GM12878 (cell line): ENCODE measurements around the gene P2RX4. TPM values are rescaled to one million over a fixed set of nuclear protein-coding genes. Genes with fewer than 3 reads are reported as not detected.

Experiments
- ATAC-seq: fragments of 200-7000 bp; cut with Tn5 transposase; 3 replicates; pipeline ENCODE4 v1.9.1; 2020; ENCODE audit warnings: mild to moderate bottlenecking, moderate library complexity
- BruUV-seq: library from RNA; stranded (reverse); fragments of 400-500 nt; replicated peaks from 2 replicates; lab custom pipeline; 2021; lab: Mats Ljungman, UMichigan
- CTCF ChIA-PET: fragments of 300-600 bp; sonication (Branson Sonifier 250); formaldehyde crosslinking; extraction: SDS; loops from one replicate; lab custom pipeline; 2021; ENCODE audit warnings: inconsistent platforms; lab: Yijun Ruan, JAX
- POLR2A ChIA-PET: fragments of 350-600 bp; formaldehyde crosslinking; extraction: SDS; loops from one replicate; lab custom pipeline; 2021; ENCODE audit warnings: inconsistent platforms; lab: Charles Lee
- RAD21 ChIA-PET: fragments of 300-600 bp; sonication (Branson Sonifier 250); formaldehyde crosslinking; loops from one replicate; lab custom pipeline; 2023; ENCODE audit warnings: antibody characterized with exemption; ENCODE audit not compliant: unreplicated experiment; lab: Charles Lee
- SMC1A ChIA-PET: fragments of 300-600 bp; sonication (Branson Sonifier 250); formaldehyde crosslinking; loops from one replicate; lab custom pipeline; 2023; ENCODE audit not compliant: unreplicated experiment, uncharacterized antibody; lab: Charles Lee
- DNase-seq: peaks from one replicate; pipeline ENCODE4 v3.0.0-alpha.2; 2011; ENCODE audit warnings: low read depth, low spot score
- FAIRE-seq: peaks from 3 replicates; lab custom pipeline; 2011; peaks lifted over from hg19 to GRCh38; lab: Jason Lieb, UNC
- H2AFZ ChIP-seq: 2 replicates; pipeline ENCODE4 v1.6.0; 2011; ENCODE audit warnings: low read depth, low read length, control low read depth; ENCODE audit not compliant: control insufficient read depth
- H3K27ac ChIP-seq: 2 replicates; pipeline ENCODE4 v1.5.1; 2011; ENCODE audit warnings: control low read depth; ENCODE audit not compliant: control insufficient read depth, insufficient read depth
- H3K27me3 ChIP-seq, 2 experiments: replicated peaks in 1 of 2; 2 replicates each; pipeline versions ENCODE4 v1.6.0 to v1.6.1; 2011; ENCODE audit warnings: low read length in 1 of 2; ENCODE audit not compliant: control insufficient read depth in 2 of 2, insufficient read depth in 2 of 2
- H3K36me3 ChIP-seq, 2 experiments: 2 replicates each; pipeline ENCODE4 v1.5.1; 2011; ENCODE audit warnings: low read length in 1 of 2; ENCODE audit not compliant: control insufficient read depth in 2 of 2, insufficient read depth in 2 of 2
- H3K4me1 ChIP-seq: 2 replicates; pipeline ENCODE4 v1.6.1; 2011; ENCODE audit warnings: mild to moderate bottlenecking, low read length, moderate library complexity, mixed read lengths; ENCODE audit not compliant: control insufficient read depth, insufficient read depth
- H3K4me2 ChIP-seq: 2 replicates; pipeline ENCODE4 v1.6.0; 2011; ENCODE audit warnings: control low read depth; ENCODE audit not compliant: control insufficient read depth, insufficient read depth
- H3K4me3 ChIP-seq: fragments of 200-600 bp; sonication (generic); 2 replicates; pipeline ENCODE4 v1.5.1; 2016
- H3K79me2 ChIP-seq: 2 replicates; pipeline ENCODE4 v1.6.0; 2011; ENCODE audit warnings: low read length; ENCODE audit not compliant: control insufficient read depth, insufficient read depth
- H3K9ac ChIP-seq: 2 replicates; pipeline ENCODE4 v1.8.0; 2011; ENCODE audit warnings: low read length, control low read depth, mixed read lengths; ENCODE audit not compliant: control insufficient read depth, insufficient read depth
- H3K9me3 ChIP-seq: replicated peaks from 3 replicates; pipeline ENCODE4 v1.5.1; 2011; ENCODE audit warnings: mild to moderate bottlenecking, low read length; ENCODE audit not compliant: control insufficient read depth, insufficient read depth
- H4K20me1 ChIP-seq: 2 replicates; pipeline ENCODE4 v1.6.0; 2011; ENCODE audit not compliant: control insufficient read depth, insufficient read depth
- BCL11A ChIP-seq: IDR thresholded peaks from 2 replicates; pipeline ENCODE4 v1.6.1; 2011; ENCODE audit warnings: low read depth, low read length
- BMI1 ChIP-seq: fragments of 450-650 bp; IDR thresholded peaks from 2 replicates; pipeline ENCODE4 v1.6.1; 2016; ENCODE audit warnings: mild to moderate bottlenecking, moderate library complexity, borderline replicate concordance
- EGR1 ChIP-seq, 2 experiments: IDR thresholded peaks; 1 replicate in 1 of 2; 2 replicates in 1 of 2; pipeline ENCODE4 v1.6.1; 2011 to 2012; ENCODE audit warnings: low read depth in 2 of 2, low read length in 2 of 2, borderline replicate concordance in 1 of 2, mild to moderate bottlenecking in 1 of 2, moderate library complexity in 1 of 2
- ETV6 ChIP-seq, 2 experiments: fragments of 450-650 bp in 1 of 2; IDR thresholded peaks in 1 of 2; conservative IDR thresholded peaks in 1 of 2; 2 replicates each; pipeline ENCODE4 v1.6.1; 2014; ENCODE audit warnings: antibody characterized with exemption in 1 of 2, borderline replicate concordance in 1 of 2, low read depth in 1 of 2, mild to moderate bottlenecking in 1 of 2, moderate library complexity in 1 of 2
- EZH2 ChIP-seq: IDR thresholded peaks from 2 replicates; pipeline ENCODE4 v1.6.1; 2012; ENCODE audit warnings: low read depth, mild to moderate bottlenecking, control low read depth, inconsistent platforms, low read length, borderline replicate concordance; ENCODE audit not compliant: control insufficient read depth
- HCFC1 ChIP-seq: fragments of 150-350 bp; IDR thresholded peaks from 2 replicates; pipeline ENCODE4 v1.6.1; 2014; ENCODE audit warnings: low read length
- HDGF ChIP-seq: fragments of 450-650 bp; IDR thresholded peaks from 2 replicates; pipeline ENCODE4 v1.6.1; 2016; ENCODE audit warnings: antibody characterized with exemption
- LARP7 ChIP-seq: fragments of 450-650 bp; IDR thresholded peaks from 2 replicates; pipeline ENCODE4 v1.6.1; 2017; ENCODE audit warnings: mild to moderate bottlenecking
- SIX5 ChIP-seq: IDR thresholded peaks from 2 replicates; pipeline ENCODE4 v1.6.1; 2011; ENCODE audit warnings: mild to moderate bottlenecking, low read depth, low read length, moderate library complexity; ENCODE audit not compliant: severe bottlenecking
- SP1 ChIP-seq: IDR thresholded peaks from one replicate; pipeline ENCODE4 v1.6.1; 2011; ENCODE audit warnings: low read depth, low read length
- TCF3 ChIP-seq: IDR thresholded peaks from 2 replicates; pipeline ENCODE4 v1.6.1; 2012; ENCODE audit warnings: low read depth, mild to moderate bottlenecking, low read length, borderline replicate concordance; ENCODE audit not compliant: insufficient read depth
- ZNF274 ChIP-seq: IDR thresholded peaks from one replicate; pipeline ENCODE4 v1.8.0; 2011; ENCODE audit not compliant: insufficient read length, insufficient read depth
- ZZZ3 ChIP-seq: IDR thresholded peaks from 2 replicates; pipeline ENCODE4 v1.6.1; 2011; ENCODE audit warnings: low read depth; ENCODE audit not compliant: control insufficient read depth, insufficient read length
- WGBS: methylation state at CpG from one replicate; pipeline ENCODE4 v1.1.6; 2016; ENCODE audit warnings: low lambda C conversion rate; ENCODE audit not compliant: insufficient replicate concordance, insufficient coverage; ENCODE audit errors: missing lambda C conversion rate; 5-methylcytosine and 5-hydroxymethylcytosine counted together
- in situ Hi-C: fragments of 300-500 bp; cut with MboI; formaldehyde crosslinking; loops from 9 replicates; pipeline ENCODE4 v1.14.3; 2018; ENCODE audit warnings: mixed read lengths
- intact Hi-C: fragments of 100-400 bp; cut with micrococcal nuclease; formaldehyde crosslinking; loops from one replicate; pipeline ENCODE4 v1.14.2; 2022; ENCODE audit not compliant: unreplicated experiment
- polyA plus RNA-seq, 11 experiments: library from polyadenylated mRNA; depleted of rRNA in 4 of 11; unstranded in 6 of 11; stranded (reverse) in 5 of 11; fragments of >200 nt; fragmentation: Nextera tagmentation in 4 of 11; fragmentation: Illumina TruSeq in 1 of 11; extraction: Ambion mirVana in 4 of 11; extraction: Trizol in 1 of 11; gene quantifications; 1 replicate in 1 of 11; 2 replicates in 10 of 11; pipeline versions ENCODE4 v1.2.1 to v1.2.3, GENCODE V29; 2011 to 2016; ENCODE audit warnings: inconsistent platforms in 2 of 11, missing spikeins in 2 of 11, low read depth in 1 of 11
- total RNA-seq, 4 experiments: library from RNA; depleted of rRNA in 3 of 4; stranded (reverse); fragments of >200 nt in 3 of 4; fragmentation: Illumina TruSeq in 1 of 4; extraction: Trizol in 1 of 4; gene quantifications; 2 replicates each; pipeline versions ENCODE4 v1.2.1 to v1.2.3, GENCODE V29; 2013 to 2021
- TF ChIP-seq, protein P1 (sequence below): fragments of 150-350 bp; IDR thresholded peaks from 2 replicates; pipeline ENCODE4 v1.6.1; 2014; ENCODE audit warnings: mild to moderate bottlenecking, low read depth, low read length
- TF ChIP-seq, protein P2 (sequence below): IDR thresholded peaks from 2 replicates; pipeline ENCODE4 v1.6.1; 2011; ENCODE audit warnings: low read depth, low read length, improper control_type of control experiment, borderline replicate concordance

P2RX4 gene
- total and polyA plus RNA-seq, 10 of the 15 experiments (the other 5 are each of a cell fraction or from before 2014, with no cell fraction given) = 9.0 to 43.4 (median 20.5) TPM

DNA sequence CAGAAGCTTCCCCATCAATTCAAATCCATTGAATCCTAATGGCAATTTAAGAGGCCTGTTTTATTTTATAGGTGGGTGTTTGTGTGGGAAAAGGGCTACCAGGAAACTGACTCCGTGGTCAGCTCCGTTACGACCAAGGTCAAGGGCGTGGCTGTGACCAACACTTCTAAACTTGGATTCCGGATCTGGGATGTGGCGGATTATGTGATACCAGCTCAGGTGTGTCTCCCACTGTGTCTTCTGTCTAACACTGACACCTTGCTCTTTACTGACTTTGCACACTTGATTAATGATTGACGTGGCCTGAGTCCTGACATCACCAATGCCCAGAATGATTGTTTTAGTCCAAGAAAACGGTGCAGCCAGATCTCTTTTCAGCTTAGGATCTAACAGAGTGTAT lies 7.1 kb downstream of the P2RX4 start:
- Histone ChIP-seq H4K20me1 (no peaks in the 10 kb centered on the region), H3K27ac (no peak overlapping the region), H3K79me2 (no peaks in the 10 kb centered on the region; the same call in 1 of the 2 replicates), H3K4me2 (no peak overlapping the region), H3K36me3 (peaks cover 0 to 2% of the 10 kb centered on the region in 2 experiments; a peak in 3 of 4 replicates), H3K27me3 (no peaks in the 10 kb centered on the region), H3K9me3 (no peaks in the 10 kb centered on the region), H3K9ac (no peak overlapping the region), H3K4me1 (peaks cover 7% of the 10 kb centered on the region), H2AFZ (no peak overlapping the region)
- in situ Hi-C loops = no loop called here
- ATAC-seq = no peak
- ChIA-PET RAD21 (interaction anchor here (0.6 to 1.9 kb wide), 2 partner anchors 120 to 157 kb away, joined by 4 to 5 read pairs; no protein-coding TSS in a partner anchor), SMC1A (interaction anchor here (0.9 to 1.3 kb wide), 2 partner anchors 14 to 40 kb away, joined by 3 read pairs; no protein-coding TSS in a partner anchor), POLR2A (no interaction called here)
- no peak for FAIRE-seq
- intact Hi-C loops = no loop called here
- BruUV-seq = no TSS peak
- no peak for TF ChIP-seq HDGF
- TF ChIP-seq SIX5 = no peak
- TF ChIP-seq SP1 = no peak
- TF ChIP-seq HCFC1 = no peak
- TF ChIP-seq LARP7 = no peak
- no peak for TF ChIP-seq ZNF274
- TF ChIP-seq, protein P1, sequence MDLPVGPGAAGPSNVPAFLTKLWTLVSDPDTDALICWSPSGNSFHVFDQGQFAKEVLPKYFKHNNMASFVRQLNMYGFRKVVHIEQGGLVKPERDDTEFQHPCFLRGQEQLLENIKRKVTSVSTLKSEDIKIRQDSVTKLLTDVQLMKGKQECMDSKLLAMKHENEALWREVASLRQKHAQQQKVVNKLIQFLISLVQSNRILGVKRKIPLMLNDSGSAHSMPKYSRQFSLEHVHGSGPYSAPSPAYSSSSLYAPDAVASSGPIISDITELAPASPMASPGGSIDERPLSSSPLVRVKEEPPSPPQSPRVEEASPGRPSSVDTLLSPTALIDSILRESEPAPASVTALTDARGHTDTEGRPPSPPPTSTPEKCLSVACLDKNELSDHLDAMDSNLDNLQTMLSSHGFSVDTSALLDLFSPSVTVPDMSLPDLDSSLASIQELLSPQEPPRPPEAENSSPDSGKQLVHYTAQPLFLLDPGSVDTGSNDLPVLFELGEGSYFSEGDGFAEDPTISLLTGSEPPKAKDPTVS = no peak
- no peak for TF ChIP-seq EZH2
- TF ChIP-seq BMI1 = no peak
- no peak for TF ChIP-seq ZZZ3
- no peak for TF ChIP-seq ETV6 (conservative IDR thresholded peaks at IDR 0.05 in 1 of 2, IDR thresholded peaks at IDR 0.05 in 1 of 2; ENCODE audit: borderline replicate concordance in 1 of 2, low read depth in 1 of 2)
- TF ChIP-seq, protein P2, sequence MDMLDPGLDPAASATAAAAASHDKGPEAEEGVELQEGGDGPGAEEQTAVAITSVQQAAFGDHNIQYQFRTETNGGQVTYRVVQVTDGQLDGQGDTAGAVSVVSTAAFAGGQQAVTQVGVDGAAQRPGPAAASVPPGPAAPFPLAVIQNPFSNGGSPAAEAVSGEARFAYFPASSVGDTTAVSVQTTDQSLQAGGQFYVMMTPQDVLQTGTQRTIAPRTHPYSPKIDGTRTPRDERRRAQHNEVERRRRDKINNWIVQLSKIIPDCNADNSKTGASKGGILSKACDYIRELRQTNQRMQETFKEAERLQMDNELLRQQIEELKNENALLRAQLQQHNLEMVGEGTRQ = no peak
- TF ChIP-seq TCF3 = no peak
- TF ChIP-seq EGR1 (IDR thresholded peaks at IDR 0.05; ENCODE audit: borderline replicate concordance in 1 of 2, low read depth in 2 of 2, low read length in 2 of 2) = no peak
- no peak for TF ChIP-seq BCL11A
- TF ChIP-seq, all 136 proteins: peak for 0
- CTCF ChIA-PET = interaction anchor here (2.4 kb wide), 1 partner anchor 14 kb away, joined by 7 read pairs; no protein-coding TSS in a partner anchor
- no peak overlapping the region for H3K4me3 ChIP-seq
- WGBS = 92% methylated on average over 8 of the region's 8 CpGs
- no peak for DNase-seq
